Tibial nerve (tissue), 4 donors: ENCODE data around the gene NUAK2. TPM values are rescaled to one million over a fixed set of nuclear protein-coding genes. Genes with fewer than 3 reads are reported as not detected.

ENCODE experiments used
- DNase-seq, 2 donors: peaks; one replicate each; pipeline ENCODE4 v3.0.0-alpha.2; 2019; ENCODE audit warnings: low spot score in 2 of 2
- H3K27ac ChIP-seq, 4 donors: fragments of 200-600 bp; sonication (generic) in 3 of 4; one replicate each; pipeline ENCODE4 v1.5.1; 2017 to 2019; ENCODE audit warnings: mild to moderate bottlenecking in 1 of 4
- H3K27me3 ChIP-seq, 2 donors: fragments of 200-600 bp; sonication (generic) in 1 of 2; one replicate each; pipeline versions ENCODE4 v1.5.1 to v1.6.0; 2017 to 2019
- H3K36me3 ChIP-seq, 3 donors: fragments of 200-600 bp; sonication (generic); one replicate each; pipeline ENCODE4 v1.5.1; 2018 to 2019
- H3K4me1 ChIP-seq, 4 donors: fragments of 200-600 bp; sonication (generic) in 3 of 4; one replicate each; pipeline ENCODE4 v1.5.1; 2017 to 2019
- H3K4me3 ChIP-seq, 4 donors: fragments of 200-600 bp; sonication (generic) in 3 of 4; one replicate each; pipeline ENCODE4 v1.5.1; 2017 to 2019; ENCODE audit warnings: mild to moderate bottlenecking in 1 of 4, moderate library complexity in 1 of 4
- H3K9me3 ChIP-seq, 4 donors: fragments of 200-600 bp; sonication (generic) in 3 of 4; one replicate each; pipeline ENCODE4 v1.5.1; 2017 to 2019
- EP300 ChIP-seq, 2 donors: sonication (generic); formaldehyde crosslinking; IDR thresholded peaks; one replicate each; pipeline ENCODE4 v1.6.1; 2017; ENCODE audit warnings: antibody characterized with exemption in 2 of 2, mild to moderate bottlenecking in 1 of 2
- POLR2A ChIP-seq, 2 donors: fragments of 450-650 bp; IDR thresholded peaks; one replicate each; pipeline ENCODE4 v1.6.1; 2017; ENCODE audit warnings: antibody characterized with exemption in 2 of 2, mild to moderate bottlenecking in 2 of 2, moderate library complexity in 2 of 2
- WGBS, 2 donors: methylation state at CpG; one replicate each; pipeline ENCODE4 v1.1.5; 2018; 5-methylcytosine and 5-hydroxymethylcytosine counted together
- total RNA-seq, 4 donors: library from RNA; depleted of rRNA; stranded (reverse); fragments of >200 nt; gene quantifications; one replicate each; pipeline ENCODE4 v1.1.0, GENCODE V29; 2016
- TF ChIP-seq, protein P1 (sequence below), 5 experiments: fragments of 200-600 bp in 3 of 5; fragments of 450-650 bp in 2 of 5; sonication (generic) in 3 of 5; IDR thresholded peaks; one replicate each; pipeline ENCODE4 v1.5.1; 2016 to 2019; ENCODE audit warnings: antibody characterized with exemption in 5 of 5, mild to moderate bottlenecking in 3 of 5, moderate library complexity in 2 of 5

Gene NUAK2
- total RNA-seq, 4 donors from 2014 or later, result 0.60 to 5.3 (median 2.7) TPM

DNA sequence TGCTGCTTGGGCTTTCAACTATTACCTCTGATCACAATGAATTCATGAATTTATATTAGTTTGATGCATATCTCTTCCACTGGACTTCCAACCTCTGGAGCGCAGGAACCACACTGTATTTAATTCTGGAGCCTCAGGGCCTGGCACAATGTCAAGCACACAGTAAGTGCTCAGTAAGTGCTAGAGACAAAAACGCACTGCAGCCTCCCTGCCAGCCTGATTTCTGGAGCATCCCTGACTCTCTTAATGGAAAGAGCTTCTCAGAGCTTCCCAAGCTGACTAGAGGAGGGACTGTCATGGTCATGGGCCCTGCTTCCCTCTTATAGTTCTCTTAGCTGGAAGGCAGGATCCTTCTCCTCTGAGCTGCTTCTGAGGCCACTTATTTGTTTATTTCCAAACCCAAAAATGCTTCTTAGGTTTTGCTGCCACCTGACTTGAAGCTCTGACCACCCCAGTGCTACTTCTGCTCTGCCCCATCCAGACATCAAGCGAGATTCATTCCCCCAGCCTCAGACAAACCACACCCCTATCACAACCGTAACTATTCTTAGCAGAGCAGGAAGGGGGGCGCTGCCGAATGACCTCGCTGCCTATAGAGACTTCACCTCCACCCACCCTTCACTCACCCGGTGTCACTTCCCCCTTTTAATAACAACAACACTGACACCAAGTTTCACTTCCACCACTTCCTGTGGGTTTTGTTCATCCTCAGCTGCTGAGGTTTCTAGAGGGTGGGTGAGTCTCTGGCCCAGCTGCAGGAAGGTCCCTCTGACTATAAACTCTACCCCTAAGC, 33.6 kb downstream of the NUAK2 start:
- peak in 1 of 2 donors; percentile 40 for DNase-seq
- no peaks in the 10 kb centered on the region for H3K36me3 ChIP-seq
- no peaks in the 10 kb centered on the region for H3K27me3 ChIP-seq
- peak overlapping the region in 3 of 4 donors; percentile 31 to 82 (median 43) for H3K27ac ChIP-seq
- TF ChIP-seq, protein P1, sequence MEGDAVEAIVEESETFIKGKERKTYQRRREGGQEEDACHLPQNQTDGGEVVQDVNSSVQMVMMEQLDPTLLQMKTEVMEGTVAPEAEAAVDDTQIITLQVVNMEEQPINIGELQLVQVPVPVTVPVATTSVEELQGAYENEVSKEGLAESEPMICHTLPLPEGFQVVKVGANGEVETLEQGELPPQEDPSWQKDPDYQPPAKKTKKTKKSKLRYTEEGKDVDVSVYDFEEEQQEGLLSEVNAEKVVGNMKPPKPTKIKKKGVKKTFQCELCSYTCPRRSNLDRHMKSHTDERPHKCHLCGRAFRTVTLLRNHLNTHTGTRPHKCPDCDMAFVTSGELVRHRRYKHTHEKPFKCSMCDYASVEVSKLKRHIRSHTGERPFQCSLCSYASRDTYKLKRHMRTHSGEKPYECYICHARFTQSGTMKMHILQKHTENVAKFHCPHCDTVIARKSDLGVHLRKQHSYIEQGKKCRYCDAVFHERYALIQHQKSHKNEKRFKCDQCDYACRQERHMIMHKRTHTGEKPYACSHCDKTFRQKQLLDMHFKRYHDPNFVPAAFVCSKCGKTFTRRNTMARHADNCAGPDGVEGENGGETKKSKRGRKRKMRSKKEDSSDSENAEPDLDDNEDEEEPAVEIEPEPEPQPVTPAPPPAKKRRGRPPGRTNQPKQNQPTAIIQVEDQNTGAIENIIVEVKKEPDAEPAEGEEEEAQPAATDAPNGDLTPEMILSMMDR (IDR thresholded peaks at IDR 0.05), result no peak
- TF ChIP-seq EP300 (IDR thresholded peaks at IDR 0.05), result peak in 1 of 2 donors; percentile 61
- peaks cover 0 to 44% (median 30%) of the 10 kb centered on the region in 4 donors for H3K4me1 ChIP-seq
- H3K4me3 ChIP-seq, result no peak overlapping the region
- WGBS, 2 donors, result 46 to 50% methylated on average over 8 of the region's 8 CpGs
- no peaks in the 10 kb centered on the region for H3K9me3 ChIP-seq

DNA sequence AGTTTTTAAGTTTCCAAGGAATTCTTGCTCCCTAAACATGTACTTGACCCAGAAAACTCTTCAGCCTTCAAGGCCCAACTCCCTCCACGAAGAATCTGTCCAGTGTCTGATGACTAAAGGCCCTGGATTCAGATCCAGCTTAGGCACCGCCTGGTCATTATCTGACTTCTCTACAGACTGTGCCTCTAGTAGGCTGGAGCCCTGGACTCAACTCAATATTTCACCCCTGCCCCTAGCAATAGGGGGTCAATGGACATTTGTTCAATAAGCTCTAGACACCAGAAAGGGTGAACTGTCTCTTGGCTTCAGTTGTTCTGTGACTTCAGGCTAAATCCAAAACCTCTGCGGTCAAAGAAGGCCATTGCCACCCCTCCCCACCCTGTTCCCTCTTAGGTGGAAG, 34.5 kb downstream of the NUAK2 start:
- WGBS, 2 donors, result 86 to 91% methylated on average over 3 of the region's 3 CpGs
- Histone ChIP-seq H3K27me3 (no peaks in the 10 kb centered on the region), H3K4me1 (peaks cover 0 to 44% (median 30%) of the 10 kb centered on the region in 4 donors), H3K4me3 (no peak overlapping the region), H3K27ac (peak overlapping the region in 1 of 4 donors; percentile 82), H3K36me3 (no peaks in the 10 kb centered on the region), H3K9me3 (no peaks in the 10 kb centered on the region)
- no peak for DNase-seq
- TF ChIP-seq, protein P1 (IDR thresholded peaks at IDR 0.05), result no peak
- TF ChIP-seq POLR2A (IDR thresholded peaks at IDR 0.05) (no peak), EP300 (IDR thresholded peaks at IDR 0.05) (no peak)

DNA sequence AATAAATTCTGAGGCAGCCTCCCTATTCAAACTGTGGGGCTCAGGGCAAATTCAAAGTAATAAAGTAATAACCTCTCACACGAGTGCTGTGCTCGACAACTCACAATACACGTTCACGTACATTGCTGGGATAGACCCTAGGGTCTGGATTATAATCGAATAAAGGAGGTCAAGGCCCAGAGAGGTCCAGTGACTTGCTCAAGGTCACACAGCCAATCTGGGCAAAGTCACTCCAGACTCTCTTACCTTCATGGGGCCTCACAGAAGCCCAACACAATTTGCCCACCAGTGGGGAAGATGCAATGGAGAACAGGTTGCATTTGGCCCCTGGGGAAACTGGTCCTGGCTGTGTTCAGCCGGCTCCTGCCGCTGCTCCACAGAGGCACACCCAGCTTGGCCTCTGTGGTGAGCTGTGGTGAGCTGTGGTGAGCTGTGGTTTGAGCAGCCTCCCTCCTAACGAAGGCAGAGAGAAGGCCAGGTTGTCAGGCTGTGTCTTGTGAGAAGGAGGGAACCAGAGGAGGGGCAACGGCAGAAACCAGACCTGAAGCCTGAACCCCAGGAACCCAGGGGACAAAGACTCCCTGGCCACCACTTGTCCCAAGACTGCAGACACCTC, 35.1 kb downstream of the NUAK2 start:
- no peak for DNase-seq
- H3K4me3 ChIP-seq, result peak overlapping the region in 1 of 4 donors; percentile 15
- no peaks in the 10 kb centered on the region for H3K27me3 ChIP-seq
- TF ChIP-seq, protein P1 (IDR thresholded peaks at IDR 0.05), result no peak
- TF ChIP-seq EP300 (IDR thresholded peaks at IDR 0.05), result no peak
- TF ChIP-seq POLR2A (IDR thresholded peaks at IDR 0.05), result no peak
- no peaks in the 10 kb centered on the region for H3K9me3 ChIP-seq
- H3K36me3 ChIP-seq, result no peaks in the 10 kb centered on the region
- peaks cover 0 to 44% (median 30%) of the 10 kb centered on the region in 4 donors for H3K4me1 ChIP-seq
- 85 to 94% methylated on average over 9 of the region's 9 CpGs for WGBS, 2 donors
- peak overlapping the region in 3 of 4 donors; percentile 65 to 82 (median 69) for H3K27ac ChIP-seq

DNA sequence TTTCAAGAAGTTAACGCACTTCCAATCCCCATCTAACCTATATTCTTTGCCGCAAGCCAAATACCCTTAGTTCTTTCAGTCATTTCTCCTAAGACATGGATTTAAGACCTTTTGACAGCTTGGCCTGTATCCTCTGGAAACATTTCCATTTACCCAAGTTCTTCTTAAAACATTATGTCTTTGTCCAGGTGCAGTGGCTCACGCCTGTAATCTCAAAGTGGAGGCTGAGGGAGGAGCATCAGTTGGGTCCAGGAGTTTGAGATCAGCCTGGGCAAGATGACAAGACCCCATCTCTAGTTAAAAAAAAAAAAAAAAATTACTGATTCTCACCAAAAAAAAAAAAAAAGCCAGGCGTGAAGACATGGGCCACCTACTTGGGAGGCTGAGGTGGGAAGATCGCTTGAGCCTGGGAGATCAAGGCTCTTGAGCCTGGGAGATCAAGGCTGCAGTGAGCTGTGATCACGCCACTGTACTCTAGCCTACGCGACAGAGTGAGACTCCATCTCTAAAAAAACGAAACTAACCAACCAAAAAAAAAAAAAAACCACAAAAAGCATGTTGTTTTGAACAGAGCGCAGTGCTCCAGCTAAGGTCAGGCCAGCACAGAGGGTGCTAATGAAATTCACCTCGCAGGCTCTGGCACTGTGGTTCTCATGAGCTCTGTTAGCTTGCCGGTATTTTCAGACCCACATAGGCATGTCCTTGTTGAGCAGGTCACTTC, 36.0 kb downstream of the NUAK2 start:
- no peak for DNase-seq
- Histone ChIP-seq H3K27ac (peak overlapping the region in 3 of 4 donors; percentile 65 to 82 (median 69)), H3K9me3 (no peaks in the 10 kb centered on the region), H3K36me3 (no peaks in the 10 kb centered on the region), H3K27me3 (no peaks in the 10 kb centered on the region), H3K4me1 (peaks cover 0 to 44% (median 30%) of the 10 kb centered on the region in 4 donors), H3K4me3 (peak overlapping the region in 1 of 4 donors; percentile 12)
- TF ChIP-seq EP300 (IDR thresholded peaks at IDR 0.05) (no peak), POLR2A (IDR thresholded peaks at IDR 0.05) (no peak)
- TF ChIP-seq, protein P1 (IDR thresholded peaks at IDR 0.05), result no peak
- WGBS, 2 donors, result 39 to 46% methylated on average over 12 of the region's 12 CpGs
